NCI-H2196 (cell line): Measurements from ENCODE around the gene OST4.

Experiments used
- DNase-seq: peaks from one replicate; lab custom pipeline; 2025; ENCODE audit not compliant: unreplicated experiment; lab: John Stamatoyannopoulos, UW

OST4 gene

DNA sequence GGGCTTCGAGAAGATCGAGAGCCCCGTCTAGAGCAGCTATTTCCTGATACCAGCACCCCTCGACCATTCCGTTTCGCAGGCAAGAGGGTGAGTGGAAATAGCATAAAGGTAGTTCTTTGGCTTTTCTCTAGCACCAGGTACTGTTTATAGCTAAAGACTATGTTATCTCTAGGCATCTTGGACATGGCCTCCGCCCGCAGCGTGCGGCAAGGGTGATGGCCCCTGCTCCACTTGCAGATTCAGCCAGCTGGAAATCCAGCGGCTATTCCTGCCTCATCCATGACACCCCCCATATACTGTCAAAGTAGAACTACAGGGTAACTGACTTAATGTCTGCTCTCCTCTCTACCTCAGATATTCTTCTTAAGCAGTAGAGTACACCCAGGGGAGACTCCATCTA is 16.7 kb downstream of the OST4 start:
- no peak for DNase-seq

DNA sequence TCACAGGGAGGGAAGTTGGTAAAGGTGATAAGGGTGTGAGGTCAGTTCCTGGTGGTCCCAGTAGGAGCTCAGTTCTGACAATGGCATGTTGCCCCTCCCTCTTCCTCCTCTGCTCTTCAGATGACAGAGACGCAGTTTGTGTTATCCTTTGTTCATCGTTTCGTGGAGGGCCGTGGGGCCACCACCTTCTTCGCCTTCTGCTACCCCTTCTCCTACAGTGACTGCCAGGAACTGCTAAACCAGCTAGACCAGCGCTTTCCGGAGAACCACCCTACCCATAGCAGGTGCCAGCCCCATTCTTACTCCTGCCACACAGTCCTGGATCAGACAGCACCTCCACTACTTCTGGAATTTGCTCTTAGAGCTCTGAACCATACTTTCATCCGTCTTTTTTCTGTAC is 17.7 kb downstream of the OST4 start:
- no peak for DNase-seq

DNA sequence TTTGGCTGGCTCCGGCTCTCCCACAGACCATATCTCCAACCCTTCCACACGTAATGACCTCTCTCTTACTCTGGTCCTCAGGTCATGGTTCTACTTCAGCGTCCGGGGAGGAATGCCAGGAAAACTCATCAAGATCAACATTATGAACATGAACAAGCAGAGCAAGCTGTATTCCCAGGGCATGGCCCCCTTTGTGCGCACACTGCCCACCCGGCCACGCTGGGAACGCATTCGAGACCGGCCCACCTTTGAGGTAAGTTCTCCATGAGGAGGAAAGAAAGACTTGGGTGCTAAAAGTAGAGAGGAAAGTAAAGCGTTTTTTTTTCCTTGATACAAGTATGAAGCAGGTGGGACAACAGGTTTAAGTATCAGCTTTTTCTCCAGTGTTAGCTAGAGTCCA is 18.1 kb downstream of the OST4 start:
- DNase-seq, result no peak

DNA sequence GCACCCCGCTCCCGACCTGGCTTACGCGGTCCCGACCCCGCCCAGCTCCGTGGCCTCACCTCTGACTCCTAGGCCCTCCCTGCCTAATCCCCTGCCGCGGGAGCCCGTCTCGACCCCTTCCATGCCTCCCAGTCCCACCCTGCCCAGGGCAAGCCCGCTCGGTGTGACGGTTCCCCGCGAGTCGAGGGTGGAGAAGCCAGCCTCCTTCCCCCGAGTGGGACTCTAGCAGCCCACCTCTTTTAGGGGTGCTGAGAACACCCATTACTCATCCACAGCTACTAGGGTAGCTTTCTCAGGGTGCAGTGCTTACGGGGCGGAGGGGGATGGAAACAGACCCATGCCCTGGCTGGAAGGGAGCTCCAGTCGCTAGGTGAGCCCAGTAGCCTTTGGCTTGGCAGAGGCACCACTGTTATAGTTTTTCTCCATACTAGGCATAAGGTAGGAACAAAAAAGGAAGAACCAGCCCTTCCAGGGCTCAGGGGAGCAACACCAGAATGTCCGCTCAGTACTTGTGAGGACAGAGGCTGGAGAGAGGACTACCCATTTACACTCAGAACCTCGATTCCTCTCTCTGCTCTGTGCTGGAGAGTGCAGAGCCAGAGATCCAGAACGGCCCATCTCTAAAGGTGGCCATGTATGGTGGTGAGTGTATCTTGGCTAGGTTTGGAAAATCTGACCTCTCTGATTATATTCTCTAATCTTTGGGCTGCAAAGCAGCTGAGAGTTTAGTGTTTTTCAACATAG is 19.4 kb downstream of the OST4 start:
- DNase-seq, result no peak

DNA sequence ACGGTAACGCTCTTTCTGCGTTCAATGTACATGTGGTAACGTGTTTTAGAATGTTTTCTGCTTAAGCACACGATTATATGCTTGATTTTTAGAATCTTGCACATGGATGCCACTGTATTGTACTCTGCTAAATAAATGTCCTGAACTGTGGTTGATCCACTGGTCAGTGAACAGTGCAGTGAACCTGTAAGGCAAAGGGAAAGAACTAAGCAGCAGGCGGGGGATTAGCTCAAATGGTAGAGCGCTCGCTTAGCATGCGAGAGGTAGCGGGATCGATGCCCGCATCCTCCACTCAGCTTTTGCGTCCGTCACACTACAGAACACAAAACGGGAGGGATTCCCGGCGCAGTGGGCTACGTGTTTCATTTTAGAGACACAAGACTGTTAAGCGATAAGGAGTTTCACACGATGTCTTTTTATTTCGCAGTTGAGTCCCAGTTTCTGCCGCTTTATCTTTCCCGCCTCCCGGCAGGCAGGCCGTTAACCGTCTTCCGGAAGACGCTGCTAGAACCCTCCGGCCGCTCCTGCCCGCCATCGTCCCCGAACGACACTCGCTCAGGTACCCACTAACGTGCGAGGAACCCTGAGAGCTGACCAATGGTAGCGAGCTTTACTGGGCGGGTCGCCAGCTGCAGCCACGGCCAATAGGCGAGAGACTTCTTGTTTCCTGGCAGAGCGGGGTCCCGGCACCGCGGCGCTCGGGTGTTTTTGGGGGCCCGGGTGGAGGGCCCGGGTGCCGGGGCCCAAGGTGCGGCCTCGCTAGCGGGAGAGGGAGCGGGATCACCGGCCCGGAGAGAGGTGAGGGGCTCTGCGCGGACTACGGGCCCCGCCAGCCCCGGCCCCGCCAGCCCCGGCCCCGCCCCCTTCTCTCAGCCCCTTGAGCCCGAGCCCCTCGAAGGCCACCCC is 20.2 kb downstream of the OST4 start, which contains the start of gene AGBL5:
AGBL5 (plus strand) TSS at position 673 of the 906 bp plus-strand sequence. CDS start 1,291 bp downstream, outside the sequence.
- peak; percentile 93 for DNase-seq

DNA sequence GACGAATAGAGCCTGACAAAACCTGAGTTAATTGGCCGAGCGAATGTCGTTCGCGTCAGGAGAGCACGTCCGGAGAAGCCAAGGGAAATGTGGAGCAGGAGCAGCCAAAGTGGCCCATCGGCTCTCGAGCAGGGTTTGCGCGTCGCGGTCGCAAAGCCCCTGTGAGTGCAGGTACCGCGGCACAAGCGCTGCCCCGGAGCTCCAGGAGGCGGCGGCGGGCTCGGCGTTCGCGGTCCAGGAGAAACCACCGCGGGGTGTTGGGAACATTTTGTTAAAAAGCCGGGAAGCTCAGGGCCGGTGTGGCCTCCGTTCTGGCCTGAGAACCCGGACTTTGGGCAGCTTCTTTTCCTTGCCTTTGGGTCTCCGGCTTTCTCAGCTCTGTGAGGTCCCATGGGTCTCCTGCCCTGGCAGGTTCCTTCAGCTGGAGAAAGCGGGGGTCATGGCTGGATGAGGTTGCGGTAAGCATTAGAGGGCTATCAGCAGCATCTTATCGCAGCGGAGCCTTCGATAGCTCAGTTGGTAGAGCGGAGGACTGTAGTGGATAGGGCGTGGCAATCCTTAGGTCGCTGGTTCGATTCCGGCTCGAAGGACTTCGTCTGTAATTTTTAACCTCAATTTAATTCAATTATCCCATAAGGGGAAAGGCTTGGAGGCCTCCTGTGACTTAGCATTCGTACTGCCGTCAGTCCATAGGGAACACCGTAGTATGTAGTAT is 21.0 kb downstream of the OST4 start:
- DNase-seq, result peak; percentile 89

DNA sequence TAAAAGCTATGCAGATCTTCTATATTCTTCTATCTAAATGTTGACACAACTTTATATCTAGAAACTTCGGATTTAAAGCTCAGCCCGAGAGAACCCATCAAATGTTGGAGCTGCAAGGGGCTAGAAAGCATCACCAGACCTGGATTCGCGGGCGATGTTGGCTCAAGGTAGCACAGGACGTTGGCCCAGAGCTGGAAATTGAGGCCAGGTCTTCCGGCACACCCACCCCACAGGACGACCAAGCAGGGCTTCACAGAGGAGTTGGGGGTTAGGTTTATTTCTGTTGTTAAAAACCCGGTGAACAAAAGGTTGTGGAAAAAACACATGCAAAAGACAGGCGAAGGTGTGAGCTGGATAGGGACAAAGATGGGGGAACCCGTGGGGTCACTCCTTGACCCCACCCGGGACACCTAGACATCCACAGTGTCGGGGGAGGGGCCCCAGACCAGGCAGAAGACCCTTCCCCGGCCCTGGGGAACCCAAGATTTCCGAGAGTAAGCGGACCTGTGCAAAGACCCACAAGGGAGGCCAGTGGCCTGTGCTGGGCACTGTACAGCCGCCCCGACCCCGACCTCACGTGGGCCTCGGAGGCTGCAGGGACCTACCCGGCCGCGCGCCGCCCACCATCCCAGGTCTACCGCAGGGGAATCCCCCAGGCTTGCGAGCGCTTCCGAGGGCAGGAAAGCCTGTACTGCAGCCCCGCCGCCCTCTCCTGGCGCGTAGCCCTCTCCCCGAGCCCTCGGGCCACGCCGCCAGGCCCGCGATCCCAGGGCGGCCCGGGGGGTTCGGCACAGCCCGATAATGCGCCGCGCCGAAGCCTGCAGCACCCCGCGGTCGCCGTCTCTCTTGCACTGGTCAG is 21.8 kb downstream of the OST4 start:
- DNase-seq, result no peak

DNA sequence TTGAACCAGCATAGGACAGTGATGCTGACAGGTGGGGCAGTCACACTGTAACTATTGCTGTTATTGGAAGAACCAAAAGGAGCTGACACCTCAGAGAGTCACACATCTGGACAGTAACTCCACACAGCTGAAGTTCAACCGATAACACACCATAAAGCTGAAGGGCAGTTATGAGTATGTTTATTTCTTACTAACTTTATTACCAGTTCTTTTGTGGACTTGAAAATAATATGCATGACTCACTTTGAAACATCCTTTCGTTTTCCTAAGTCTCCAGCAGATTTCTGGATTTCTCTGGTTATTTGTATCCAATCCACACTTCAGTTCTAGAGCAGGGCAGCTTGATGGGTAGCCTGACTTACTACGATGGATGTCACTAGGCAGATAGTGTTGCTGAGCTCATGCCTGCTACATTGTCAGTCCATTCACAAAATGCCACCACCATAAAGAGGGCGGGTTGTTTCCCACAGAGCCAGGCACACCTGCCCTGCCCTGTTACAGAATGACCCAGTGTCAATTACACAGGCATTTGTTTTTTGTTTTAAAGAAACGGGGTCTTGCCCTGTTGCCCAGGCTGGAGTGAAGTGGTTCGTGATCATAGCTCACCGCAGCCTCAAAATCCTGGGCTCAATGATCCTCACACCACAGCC is 28.3 kb downstream of the OST4 start:
- no peak for DNase-seq

DNA sequence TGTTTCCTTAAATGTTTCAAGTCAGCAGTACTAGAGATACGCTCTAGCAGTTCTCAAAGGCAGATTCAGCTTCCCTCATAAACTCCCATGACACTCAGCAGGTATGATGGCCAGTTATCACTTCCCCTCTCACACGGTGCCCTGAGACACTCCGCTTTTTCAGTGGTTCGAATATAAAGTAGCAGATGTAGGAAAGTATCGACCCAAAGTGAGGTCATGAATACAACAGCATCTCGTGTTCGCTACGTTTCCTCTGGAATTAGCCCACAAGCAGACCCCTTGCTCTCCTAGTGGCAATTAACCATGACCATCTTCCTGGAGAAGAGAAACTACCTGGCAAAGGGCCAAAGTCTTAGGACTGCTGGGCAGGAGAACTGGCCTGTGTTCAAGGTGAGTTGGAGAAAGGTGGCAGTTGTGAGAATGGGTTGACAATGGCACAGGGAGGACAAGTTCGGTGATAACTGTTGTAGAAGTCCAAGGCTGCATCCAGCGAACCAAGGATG is 29.2 kb downstream of the OST4 start:
- DNase-seq, result peak; percentile 27

DNA sequence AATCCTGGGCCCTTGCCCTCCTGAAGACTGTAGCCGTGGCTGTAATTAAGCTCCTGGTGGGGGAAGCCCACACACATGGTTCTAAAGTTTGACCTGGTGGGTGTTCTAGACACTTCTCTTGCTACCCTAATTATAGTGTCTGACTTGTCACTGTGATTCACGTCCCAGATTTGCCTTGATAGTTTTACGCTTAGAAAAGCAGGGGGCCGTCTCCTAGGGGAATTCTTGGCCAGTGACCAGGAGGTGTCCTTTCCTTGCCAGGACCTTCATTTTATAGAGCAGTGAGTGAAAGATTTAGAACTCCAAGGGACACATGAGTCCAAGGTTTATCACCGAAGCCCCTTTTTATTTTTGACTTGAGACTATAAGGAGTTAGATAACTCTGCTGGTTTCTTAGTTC is 29.7 kb downstream of the OST4 start:
- DNase-seq, result no peak

DNA sequence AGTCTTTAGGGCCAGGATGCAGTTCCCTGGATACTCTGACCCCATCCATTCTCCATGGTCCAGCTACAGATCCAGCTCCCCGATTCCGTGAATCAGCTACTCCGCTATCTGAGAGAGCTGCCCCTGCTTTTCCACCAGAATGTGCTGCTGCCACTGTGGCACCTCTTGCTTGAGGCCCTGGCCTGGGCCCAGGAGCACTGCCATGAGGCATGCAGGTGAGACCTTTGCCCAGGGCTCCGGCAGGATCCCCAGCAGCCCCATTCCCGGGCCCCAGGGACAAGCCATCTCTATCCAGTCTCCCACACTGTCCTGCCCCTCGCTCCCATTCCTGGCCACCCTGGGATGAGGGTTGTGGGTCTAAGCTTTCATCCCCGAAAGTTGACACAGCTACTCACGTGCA is 31.2 kb downstream of the OST4 start:
- DNase-seq, result no peak

DNA sequence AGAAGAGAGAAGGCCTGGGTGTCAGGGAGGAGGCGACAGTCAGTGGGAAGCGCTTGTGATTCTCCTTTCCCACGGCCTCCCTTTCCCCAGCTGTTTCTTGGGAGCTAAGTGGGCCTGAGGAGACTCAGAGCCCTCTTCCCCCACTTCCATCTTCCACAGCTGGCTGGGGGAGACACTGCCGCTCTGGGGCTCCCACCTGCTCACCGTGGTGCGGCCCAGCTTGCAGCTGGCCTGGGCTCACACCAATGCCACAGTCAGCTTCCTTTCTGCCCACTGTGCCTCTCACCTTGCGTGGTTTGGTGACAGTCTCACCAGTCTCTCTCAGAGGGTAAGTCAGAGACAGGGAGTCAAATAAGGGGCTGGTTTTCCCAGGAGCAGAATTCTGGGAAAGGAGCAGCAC is 31.6 kb downstream of the OST4 start:
- DNase-seq, result no peak

DNA sequence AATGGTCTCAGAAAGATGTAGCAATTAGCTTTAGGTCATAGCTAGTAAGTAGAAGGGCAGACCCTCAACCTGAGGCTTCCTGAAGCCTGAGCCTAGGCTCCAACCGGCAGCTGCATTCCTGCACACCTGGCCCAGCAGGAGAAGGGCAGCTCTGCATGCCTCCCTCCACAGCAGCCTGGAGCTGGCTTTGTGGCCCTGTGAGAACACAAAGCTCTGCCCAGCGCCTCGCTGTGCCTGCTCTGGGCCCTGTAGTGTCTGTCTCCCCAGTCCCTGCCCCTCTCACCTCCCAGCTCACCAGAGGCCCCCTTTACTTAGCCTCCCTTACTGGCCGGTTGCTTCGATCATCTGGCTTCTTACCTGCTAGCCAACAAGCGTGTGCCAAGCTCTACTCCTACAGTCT is 32.0 kb downstream of the OST4 start:
- no peak for DNase-seq

DNA sequence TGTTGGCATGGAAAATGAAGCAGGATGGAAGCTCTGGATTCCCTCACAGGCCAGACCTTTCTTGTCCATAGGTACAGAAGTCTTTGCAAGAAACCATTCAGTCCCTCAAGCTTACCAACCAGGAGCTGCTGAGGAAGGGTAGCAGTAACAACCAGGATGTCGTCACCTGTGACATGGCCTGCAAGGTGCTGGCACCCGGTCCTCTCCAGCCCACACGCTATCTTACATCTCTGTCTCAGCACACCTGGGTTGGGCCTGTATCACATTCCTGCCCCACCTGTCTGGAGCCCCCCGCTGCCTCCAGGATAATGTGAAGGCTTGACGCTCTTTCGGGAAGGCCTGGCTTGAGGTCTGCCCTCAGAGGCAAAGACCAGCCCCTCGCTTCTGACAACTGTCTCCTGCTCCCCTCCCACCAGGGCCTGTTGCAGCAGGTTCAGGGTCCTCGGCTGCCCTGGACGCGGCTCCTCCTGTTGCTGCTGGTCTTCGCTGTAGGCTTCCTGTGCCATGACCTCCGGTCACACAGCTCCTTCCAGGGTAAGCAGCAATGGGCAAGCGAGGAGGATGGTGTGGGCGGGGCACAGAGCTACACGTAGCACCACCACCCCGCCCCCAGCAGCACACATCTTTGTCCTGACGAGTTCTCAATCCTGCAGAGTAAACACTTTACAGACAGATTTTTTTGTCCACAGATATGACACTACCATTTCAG is 32.7 kb downstream of the OST4 start:
- DNase-seq, result no peak

DNA sequence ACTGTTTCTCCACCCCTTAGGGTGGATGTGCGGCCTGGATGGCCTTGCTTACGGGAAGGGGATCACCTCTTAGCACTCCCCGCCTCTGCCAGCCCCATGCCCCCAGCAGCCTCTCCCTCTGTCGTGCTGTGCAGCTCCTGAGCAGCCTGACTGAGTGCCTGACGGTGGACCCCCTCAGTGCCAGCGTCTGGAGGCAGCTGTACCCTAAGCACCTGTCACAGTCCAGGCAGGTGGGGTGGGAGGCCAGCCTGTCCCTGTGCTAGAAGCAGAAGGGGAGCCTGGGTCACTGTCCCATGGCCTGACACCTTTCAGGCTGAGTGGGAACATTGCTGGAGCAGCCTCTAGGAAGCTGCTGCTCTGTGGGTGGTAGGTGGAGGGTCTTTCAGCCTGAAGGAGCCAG is 33.4 kb downstream of the OST4 start:
- DNase-seq, result no peak

DNA sequence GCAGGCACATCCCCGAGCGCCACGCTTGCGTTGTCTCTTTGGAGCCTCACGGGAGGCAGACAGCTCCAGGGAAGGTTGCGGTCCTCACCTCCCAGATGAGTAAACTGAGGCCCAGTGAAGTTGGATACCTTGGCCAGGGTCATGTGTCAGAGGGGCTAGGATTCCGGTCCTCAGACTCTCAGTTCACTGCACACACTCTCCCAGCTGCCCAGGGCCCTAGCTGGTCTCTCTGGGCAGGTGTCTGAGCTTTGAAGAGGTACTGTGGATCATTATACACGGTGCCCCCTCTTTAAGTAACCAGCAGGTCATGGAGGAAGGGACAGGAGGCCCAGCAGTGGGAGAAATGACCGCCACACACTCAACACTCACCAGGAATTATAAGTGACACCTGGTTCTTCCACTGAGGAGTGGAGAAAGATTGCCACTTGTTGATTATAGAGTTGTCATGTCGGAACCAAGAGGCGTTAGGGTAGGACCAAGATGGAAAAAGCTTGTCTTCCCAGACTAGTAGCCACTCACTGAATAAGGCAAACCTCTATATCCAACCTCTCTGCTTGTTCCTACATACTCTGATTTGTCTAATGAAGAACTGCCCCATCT is 38.1 kb downstream of the OST4 start:
- DNase-seq, result no peak

DNA sequence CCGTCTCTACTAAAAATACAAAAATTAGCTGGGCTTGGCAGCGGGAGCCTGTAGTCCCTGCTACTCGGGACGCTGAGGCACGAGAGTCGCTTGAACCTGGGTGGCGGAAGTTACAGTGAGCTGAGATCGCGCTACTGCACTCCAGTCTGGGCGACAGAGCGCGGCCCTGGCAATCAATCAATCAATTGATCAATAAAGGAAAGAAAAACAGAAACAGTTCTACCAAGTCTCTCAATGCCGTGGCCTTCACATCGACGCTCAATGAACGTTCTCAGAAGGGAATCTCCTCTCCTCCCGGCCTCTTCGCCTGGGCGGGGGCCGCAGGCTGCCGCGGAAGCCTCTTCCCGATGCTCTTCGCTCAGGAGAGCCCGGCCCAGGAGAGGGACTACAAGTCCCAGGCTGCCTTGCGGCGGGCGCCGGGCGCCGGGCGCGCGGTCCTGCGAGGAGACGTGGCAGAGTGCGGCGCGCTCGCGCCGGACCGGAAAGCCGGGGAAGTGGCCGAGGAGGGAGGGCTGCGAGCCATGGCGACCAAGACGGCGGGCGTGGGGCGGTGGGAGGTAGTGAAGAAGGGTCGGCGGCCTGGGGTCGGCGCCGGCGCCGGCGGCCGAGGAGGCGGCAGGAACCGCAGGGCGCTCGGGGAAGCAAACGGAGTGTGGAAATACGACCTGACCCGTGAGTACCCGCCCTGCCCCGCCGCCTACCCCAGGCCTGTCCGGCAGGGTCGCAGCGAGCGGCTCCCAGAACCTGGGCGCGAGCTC is 38.8 kb downstream of the OST4 start, which contains the start of gene TMEM214:
TMEM214 (plus strand) TSS at position 471 of the 758 bp plus-strand sequence; CDS start at position 522, 51 bp downstream.
- peak; percentile 84 for DNase-seq

DNA sequence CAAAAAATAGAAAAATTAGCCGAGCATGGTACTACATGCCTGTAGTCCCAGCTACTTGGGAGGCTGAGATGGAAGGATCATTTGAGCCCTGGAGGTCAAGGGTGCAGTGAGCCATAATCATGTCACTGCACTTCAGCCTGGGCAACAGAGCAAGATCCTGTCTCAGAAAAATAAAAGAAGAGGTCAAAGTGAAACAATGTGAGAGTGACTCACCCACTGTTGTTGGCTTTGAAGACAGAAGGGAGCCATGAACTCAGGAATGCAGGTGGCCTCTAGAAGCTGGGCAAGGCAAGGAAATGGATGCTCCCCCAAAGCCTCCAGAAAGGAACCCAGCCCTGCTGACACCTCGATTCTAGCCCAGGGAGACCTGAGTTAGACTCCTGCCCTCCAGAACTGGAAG is 42.4 kb downstream of the OST4 start:
- DNase-seq, result no peak
